Measurements from ENCODE around the gene DDX42.

GRCh38 chr17:63850401-63850800, 76.4 kb downstream of the DDX42 start:
- TF ChIP-seq, protein P1, sequence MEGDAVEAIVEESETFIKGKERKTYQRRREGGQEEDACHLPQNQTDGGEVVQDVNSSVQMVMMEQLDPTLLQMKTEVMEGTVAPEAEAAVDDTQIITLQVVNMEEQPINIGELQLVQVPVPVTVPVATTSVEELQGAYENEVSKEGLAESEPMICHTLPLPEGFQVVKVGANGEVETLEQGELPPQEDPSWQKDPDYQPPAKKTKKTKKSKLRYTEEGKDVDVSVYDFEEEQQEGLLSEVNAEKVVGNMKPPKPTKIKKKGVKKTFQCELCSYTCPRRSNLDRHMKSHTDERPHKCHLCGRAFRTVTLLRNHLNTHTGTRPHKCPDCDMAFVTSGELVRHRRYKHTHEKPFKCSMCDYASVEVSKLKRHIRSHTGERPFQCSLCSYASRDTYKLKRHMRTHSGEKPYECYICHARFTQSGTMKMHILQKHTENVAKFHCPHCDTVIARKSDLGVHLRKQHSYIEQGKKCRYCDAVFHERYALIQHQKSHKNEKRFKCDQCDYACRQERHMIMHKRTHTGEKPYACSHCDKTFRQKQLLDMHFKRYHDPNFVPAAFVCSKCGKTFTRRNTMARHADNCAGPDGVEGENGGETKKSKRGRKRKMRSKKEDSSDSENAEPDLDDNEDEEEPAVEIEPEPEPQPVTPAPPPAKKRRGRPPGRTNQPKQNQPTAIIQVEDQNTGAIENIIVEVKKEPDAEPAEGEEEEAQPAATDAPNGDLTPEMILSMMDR (IDR thresholded peaks at IDR 0.05; ENCODE audit: low read depth, low read length, poor library complexity, severe bottlenecking): no peak
- TF ChIP-seq EZH2phosphoT487 (IDR thresholded peaks at IDR 0.05; ENCODE audit: borderline replicate concordance, low read length): no peak

Data from DOHH2 (cell line).